Measurements from ENCODE around the gene LRRC38.

LRRC38 gene

DNA sequence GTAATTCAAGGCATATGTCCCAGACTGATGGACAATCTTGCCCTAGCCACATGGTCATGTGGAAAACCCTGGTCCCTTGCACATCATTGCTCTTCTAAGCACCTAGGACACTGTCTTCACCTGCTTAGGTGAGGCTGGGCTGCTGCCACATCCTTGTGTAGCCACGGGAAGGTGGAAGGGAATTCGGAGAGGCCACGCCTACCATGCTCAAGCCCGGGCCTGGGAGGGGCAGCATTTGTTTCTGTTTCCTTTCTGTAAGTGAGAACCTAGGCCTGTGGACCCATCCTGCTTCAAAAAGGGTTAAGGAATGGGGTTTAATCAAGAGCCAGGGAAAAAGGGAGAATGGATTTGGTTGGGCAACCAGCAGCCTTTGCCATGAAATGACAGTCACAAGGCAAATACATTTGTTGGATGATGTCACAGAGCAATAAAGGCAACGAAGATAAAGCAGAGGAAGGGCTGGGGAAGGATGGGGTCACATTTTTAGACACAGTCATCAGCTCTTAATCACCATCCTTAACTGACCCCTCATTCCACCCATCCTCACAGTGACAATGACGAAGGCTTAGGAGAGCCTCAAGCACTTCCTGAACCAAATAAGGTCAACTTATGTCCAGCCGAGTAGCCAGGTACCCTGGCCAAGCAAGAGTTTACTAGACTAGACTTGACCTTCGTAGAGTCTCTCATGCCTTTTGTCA is 10.1 kb upstream of the LRRC38 start:
- Histone ChIP-seq H4K20me1 (ENCODE audit: insufficient read depth, low read length) (no peaks in the 10 kb centered on the region), H3K27me3 (ENCODE audit: insufficient read depth, low read length) (no peaks in the 10 kb centered on the region; the same call in 1 of the 2 replicates), H3K36me3 (ENCODE audit: insufficient read depth, low read length) (no peaks in the 10 kb centered on the region), H3F3A (ENCODE audit: insufficient read depth, low read length) (no peaks in the 10 kb centered on the region), H3K27ac (ENCODE audit: low read depth, low read length, poor library complexity, severe bottlenecking) (no peak overlapping the region), H3K79me2 (ENCODE audit: insufficient read depth, low read length) (no peaks in the 10 kb centered on the region), H3K4me1 (ENCODE audit: insufficient read depth, low read length, severe bottlenecking) (no peaks in the 10 kb centered on the region), H3K9me2 (ENCODE audit: low read depth, low read length) (no peaks in the 10 kb centered on the region), H2AFZ (ENCODE audit: low read length) (no peak overlapping the region), H3K9ac (ENCODE audit: low read length) (no peak overlapping the region), H3K4me3 (ENCODE audit: low read depth, low read length, poor library complexity, severe bottlenecking) (no peak overlapping the region), H3K4me2 (ENCODE audit: low read length) (no peak overlapping the region), H3K9me3 (ENCODE audit: low read length) (no peaks in the 10 kb centered on the region)
- no peak for TF ChIP-seq EZH2 (IDR thresholded peaks at IDR 0.05; ENCODE audit: borderline replicate concordance, low read length)
- TF ChIP-seq, protein P1, sequence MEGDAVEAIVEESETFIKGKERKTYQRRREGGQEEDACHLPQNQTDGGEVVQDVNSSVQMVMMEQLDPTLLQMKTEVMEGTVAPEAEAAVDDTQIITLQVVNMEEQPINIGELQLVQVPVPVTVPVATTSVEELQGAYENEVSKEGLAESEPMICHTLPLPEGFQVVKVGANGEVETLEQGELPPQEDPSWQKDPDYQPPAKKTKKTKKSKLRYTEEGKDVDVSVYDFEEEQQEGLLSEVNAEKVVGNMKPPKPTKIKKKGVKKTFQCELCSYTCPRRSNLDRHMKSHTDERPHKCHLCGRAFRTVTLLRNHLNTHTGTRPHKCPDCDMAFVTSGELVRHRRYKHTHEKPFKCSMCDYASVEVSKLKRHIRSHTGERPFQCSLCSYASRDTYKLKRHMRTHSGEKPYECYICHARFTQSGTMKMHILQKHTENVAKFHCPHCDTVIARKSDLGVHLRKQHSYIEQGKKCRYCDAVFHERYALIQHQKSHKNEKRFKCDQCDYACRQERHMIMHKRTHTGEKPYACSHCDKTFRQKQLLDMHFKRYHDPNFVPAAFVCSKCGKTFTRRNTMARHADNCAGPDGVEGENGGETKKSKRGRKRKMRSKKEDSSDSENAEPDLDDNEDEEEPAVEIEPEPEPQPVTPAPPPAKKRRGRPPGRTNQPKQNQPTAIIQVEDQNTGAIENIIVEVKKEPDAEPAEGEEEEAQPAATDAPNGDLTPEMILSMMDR (IDR thresholded peaks at IDR 0.05; ENCODE audit: low read length), result no peak

DNA sequence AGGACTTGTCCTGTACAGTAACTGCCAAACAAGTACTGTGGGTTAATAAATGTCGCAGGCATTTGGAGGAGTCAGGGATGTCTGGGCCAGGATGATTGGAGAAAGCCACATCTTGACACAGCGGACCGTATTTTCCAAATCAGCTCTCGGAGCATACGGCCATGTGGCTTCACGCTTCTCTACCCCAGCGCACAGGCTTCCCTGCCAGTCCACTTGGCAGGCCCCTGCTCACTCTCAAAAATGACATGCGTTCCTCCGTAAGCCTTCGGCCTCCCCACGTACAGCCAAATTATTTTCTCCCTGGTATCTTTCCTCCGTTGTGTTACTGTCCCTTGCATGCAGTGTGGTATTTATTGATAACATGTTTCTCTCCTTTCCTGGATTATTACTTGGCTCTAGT is 7.2 kb upstream of the LRRC38 start:
- no peaks in the 10 kb centered on the region for H3K9me3 ChIP-seq (ENCODE audit: low read length)
- no peak overlapping the region for H3K4me2 ChIP-seq (ENCODE audit: low read length)
- no peak for TF ChIP-seq EZH2 (IDR thresholded peaks at IDR 0.05; ENCODE audit: borderline replicate concordance, low read length)
- TF ChIP-seq, protein P1 (IDR thresholded peaks at IDR 0.05; ENCODE audit: low read length), result no peak
- H3K9ac ChIP-seq (ENCODE audit: low read length), result no peak overlapping the region
- H3K9me2 ChIP-seq (ENCODE audit: low read depth, low read length), result no peaks in the 10 kb centered on the region
- no peaks in the 10 kb centered on the region for H3K79me2 ChIP-seq (ENCODE audit: insufficient read depth, low read length)
- no peaks in the 10 kb centered on the region for H3F3A ChIP-seq (ENCODE audit: insufficient read depth, low read length)
- H2AFZ ChIP-seq (ENCODE audit: low read length), result no peak overlapping the region
- no peak overlapping the region for H3K4me3 ChIP-seq (ENCODE audit: low read depth, low read length, poor library complexity, severe bottlenecking)
- no peaks in the 10 kb centered on the region for H4K20me1 ChIP-seq (ENCODE audit: insufficient read depth, low read length)
- H3K36me3 ChIP-seq (ENCODE audit: insufficient read depth, low read length), result no peaks in the 10 kb centered on the region
- no peak overlapping the region for H3K27ac ChIP-seq (ENCODE audit: low read depth, low read length, poor library complexity, severe bottlenecking)
- peaks cover 3% of the 10 kb centered on the region; the same call in 1 of the 2 replicates for H3K27me3 ChIP-seq (ENCODE audit: insufficient read depth, low read length)
- H3K4me1 ChIP-seq (ENCODE audit: insufficient read depth, low read length, severe bottlenecking), result no peaks in the 10 kb centered on the region

DNA sequence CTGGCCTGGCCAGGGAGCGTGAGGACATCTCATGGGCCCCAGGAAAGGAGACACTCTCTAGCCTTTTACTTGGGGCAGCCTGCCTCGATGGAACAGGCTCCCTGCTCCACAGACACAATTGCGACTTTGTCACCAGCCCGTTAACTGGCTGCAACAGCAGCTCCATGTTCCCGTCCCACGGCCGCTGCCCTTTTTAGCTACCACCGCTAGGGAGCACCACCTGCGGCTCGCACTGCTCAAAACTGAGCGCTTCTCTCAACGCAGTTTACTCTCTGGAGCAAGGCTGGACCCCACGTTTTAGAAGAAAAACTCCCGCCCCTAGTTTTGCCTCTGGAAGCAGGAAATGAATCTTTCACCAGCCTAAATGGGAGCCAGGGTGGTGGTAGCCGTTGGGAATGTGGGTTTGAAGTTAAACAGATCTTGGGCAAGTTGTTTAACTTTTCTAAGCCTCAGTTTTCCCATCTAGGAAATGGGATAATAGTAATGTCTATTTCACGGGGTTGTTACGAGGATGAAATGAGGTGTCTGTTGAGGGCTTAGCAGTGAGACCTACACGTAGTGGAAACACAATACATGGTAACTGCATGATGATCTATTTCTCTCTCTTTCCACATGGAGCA is 3.5 kb upstream of the LRRC38 start:
- Histone ChIP-seq H3K27me3 (ENCODE audit: insufficient read depth, low read length) (peaks cover 3% of the 10 kb centered on the region; the same call in 1 of the 2 replicates), H3K9me3 (ENCODE audit: low read length) (no peaks in the 10 kb centered on the region), H3K79me2 (ENCODE audit: insufficient read depth, low read length) (no peaks in the 10 kb centered on the region), H4K20me1 (ENCODE audit: insufficient read depth, low read length) (no peaks in the 10 kb centered on the region), H3K4me3 (ENCODE audit: low read depth, low read length, poor library complexity, severe bottlenecking) (no peak overlapping the region), H3K36me3 (ENCODE audit: insufficient read depth, low read length) (no peaks in the 10 kb centered on the region), H3K27ac (ENCODE audit: low read depth, low read length, poor library complexity, severe bottlenecking) (no peak overlapping the region), H3K9me2 (ENCODE audit: low read depth, low read length) (no peaks in the 10 kb centered on the region), H3K4me2 (ENCODE audit: low read length) (no peak overlapping the region), H3F3A (ENCODE audit: insufficient read depth, low read length) (no peaks in the 10 kb centered on the region), H3K9ac (ENCODE audit: low read length) (no peak overlapping the region), H3K4me1 (ENCODE audit: insufficient read depth, low read length, severe bottlenecking) (no peaks in the 10 kb centered on the region), H2AFZ (ENCODE audit: low read length) (no peak overlapping the region)
- TF ChIP-seq, protein P1 (IDR thresholded peaks at IDR 0.05; ENCODE audit: low read length), result peak; percentile 85
- TF ChIP-seq EZH2 (IDR thresholded peaks at IDR 0.05; ENCODE audit: borderline replicate concordance, low read length), result no peak

All from OCI-LY1 (cell line).